Activated CD4-positive, CD25-positive, alpha-beta regulatory T cell treated with anti-CD3 and anti-CD28 coated beads, Interleukin-2, amount 50 U/mL, for 16 hours (primary cell): Measurements from ENCODE around the gene EPRS1.
"Not testable (repeated sequence)": the region's sequence is repeated elsewhere in the genome, so short reads cannot be mapped to it uniquely, and the experiment has no call there.

Source experiments
- DNase-seq: peaks from one replicate; pipeline ENCODE4 v3.0.0-alpha.2; 2020; ENCODE audit warnings: low read depth, low spot score

Gene EPRS1

GRCh38 chr1:220038640-220039039 is 7.7 kb downstream of the EPRS1 start:
- DNase-seq: no peak

DNA sequence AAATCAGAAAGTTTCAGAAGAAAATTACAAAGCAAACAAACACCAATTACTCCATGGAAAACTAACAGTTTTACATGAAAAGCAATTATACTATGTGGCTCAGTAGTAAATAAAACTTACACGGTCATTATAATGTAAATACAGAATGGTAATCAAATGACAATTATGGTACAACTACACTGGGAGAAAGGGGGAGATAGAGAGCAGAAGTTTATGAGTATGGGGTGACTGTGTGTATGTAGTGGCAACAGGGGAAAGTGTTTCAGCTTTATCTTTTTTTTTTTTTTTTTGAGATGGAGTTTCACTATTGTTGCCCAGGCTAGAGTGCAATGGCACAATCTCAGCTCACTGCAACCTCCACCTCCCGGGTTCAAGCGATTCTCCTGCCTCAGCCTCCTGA is 8.5 kb downstream of the EPRS1 start:
- not testable (repeated sequence) for DNase-seq

DNA sequence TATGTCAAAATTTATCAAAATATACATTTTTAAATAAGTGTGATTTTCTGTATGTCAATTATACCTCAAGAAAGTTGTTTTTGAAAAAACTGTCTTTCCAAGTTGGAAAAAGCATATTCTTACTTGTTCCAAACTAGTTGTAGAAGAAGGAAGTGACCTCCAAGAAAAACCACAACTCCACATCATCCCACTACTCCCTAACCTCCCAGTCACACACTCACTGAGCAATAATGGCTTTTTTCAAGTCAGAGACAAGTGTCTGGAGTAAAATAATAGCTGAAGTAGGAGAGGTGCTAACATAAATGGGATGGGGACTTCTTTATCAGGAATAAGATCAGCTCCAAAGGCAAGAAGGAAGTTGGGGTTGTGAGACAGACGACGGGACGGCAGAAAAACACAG is 13.4 kb downstream of the EPRS1 start:
- no peak for DNase-seq

DNA sequence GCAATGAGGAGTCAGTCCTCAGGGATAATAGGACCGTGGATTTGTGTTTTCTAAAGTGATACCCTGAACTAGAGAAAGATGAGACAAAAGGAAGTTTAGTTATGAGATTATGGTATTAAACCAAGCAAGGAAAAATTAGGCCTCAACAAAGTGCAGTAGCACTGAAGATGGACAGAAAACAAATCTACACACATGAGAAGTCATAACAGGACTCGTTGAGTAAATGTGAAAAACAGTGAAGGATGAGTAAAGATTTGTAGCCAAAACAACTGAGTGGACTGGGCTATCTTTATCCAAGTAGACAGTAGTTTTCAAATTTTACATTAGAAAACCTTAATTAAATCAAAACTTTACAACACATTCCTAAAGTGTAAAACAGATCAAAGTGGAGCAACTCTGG is 15.0 kb downstream of the EPRS1 start:
- DNase-seq: no peak

DNA sequence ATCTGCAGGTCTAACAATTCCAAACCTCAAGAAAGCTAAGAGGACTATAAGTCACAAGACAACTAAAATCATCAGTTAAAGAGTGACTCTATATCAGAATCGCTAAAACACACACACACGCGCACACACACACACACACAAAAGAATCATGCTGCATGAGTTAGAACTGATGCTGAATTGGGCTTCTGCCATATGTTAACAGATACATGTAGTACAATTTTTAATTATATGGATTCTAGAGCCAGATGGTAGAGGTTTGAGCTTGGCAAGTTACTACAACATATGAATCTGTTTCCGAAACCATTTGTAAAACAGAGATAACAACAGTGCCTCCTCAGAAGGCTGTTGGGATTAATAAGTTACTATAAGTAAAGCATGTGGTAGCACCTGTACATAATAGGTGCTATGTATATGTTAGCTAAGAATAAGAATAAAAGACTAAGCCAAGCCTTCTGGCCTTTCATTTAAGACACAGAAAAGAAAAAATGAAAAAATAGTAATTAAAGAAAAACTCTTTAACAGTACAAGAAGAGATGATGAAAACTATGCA is 17.9 kb downstream of the EPRS1 start:
- DNase-seq: no peak

- DNase-seq: no peak
Observed at GRCh38 chr1:220019071-220019470, 27.2 kb downstream of the EPRS1 start.

DNA sequence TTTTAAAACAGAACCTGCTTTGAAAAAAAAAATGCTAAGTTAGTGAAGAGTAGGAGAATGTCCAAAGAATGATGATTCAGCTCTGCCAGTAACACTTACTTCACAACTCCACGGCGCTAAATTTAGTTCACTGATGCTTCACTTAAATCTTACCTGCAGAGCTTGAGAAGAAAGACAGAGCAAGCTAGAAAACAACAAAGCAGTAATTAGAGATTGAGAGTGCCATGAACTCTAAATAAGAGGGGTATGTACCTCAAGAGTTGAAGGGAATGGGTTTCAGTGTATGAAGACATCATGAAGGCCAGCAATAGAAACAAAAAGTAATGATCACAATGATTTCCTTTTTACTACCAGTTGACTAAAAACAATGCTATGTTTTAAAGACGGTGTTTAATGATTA is 32.8 kb downstream of the EPRS1 start:
- no peak for DNase-seq

DNA sequence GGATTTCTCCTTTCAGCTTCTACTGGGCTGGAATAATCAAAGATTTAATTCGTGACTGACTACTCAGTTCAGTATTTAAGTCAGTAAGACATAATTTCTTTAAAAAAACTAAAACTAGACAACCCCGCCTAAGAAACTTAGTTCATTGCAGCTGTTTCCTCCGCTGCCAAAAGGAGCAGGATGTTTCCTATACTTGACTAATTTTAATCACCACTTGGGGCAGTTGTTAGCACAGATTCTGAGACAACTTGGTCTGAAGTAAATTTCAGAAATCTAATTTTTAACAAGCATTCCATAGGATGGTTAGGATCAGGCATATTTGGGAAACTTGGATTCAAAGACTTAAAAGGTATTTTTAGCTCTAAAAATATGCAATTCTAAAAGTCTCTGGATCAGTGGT is 34.0 kb downstream of the EPRS1 start:
- no peak for DNase-seq

GRCh38 chr1:220011620-220012019 is 34.7 kb downstream of the EPRS1 start:
- no peak for DNase-seq

GRCh38 chr1:220007438-220007837 is 38.9 kb downstream of the EPRS1 start:
- DNase-seq: no peak

DNA sequence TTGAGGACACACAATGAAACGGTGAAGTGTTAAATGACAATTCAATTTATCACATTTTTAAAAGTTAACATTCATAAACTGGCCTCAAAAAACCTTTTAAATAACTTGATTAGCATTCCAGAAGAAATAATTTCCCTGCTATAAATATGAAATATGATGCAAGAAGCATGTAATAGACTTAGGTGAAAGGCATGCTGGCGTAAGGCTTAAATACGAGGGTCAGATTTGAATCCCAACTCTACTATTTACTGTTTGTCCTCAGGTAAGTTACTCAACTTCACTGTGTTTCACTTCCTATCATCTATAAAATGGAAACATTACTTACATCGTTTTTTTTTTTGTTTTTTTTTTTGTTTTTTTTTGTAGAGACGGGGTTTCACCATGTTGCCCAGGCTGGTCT is 40.8 kb downstream of the EPRS1 start:
- DNase-seq: no peak

DNA sequence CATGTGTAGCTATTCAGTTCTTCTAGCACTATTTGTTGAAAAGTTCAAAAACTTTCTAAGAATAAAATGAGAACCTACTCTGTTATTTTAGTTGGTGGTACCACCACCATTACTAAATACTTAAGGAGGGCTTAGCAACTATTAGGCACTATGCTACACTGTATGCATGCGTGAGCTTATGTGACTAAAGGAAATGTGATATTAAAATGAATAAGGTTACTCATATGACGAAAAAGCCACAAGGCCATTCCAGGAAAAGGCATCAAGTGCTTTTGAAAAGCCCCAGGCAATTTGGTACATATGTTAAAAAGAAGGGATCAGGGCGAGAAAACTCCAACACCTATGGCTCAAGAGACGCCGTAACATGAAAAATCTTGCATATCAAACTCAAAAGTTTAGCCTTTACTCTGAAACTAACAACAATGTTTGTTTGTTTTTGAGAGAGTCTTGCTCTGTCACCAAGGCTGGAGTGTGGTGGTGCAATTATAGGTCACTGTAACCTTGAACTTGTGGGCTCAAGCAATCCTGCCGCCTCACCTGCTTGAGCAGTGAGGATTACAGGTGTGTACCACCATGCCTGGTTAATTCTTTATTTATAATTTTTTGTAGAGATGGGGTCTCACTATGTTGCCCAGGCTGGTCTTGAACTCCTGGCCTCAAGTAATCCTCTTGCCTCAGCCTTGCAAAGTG is 42.5 kb downstream of the EPRS1 start:
- no peak for DNase-seq

DNA sequence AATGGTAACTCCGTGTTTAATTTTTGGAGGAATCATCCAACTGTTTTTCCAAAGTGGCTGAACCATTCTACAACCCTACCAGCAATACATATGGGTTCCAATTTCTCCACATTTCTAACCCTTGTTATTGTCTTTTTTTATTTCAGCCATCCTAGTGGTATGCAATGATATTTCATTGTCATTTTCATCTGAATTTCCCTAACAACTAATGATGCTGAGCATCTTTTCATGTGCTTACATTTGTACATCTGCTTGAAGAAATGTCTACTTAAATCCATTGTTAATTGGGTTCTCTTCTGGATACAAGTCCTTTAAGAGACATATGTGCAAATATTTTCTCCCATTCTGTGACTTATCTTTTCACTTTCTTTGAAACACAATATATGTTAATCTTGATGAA is 43.3 kb downstream of the EPRS1 start:
- no peak for DNase-seq

GRCh38 chr1:220001095-220001501 is 45.2 kb downstream of the EPRS1 start:
- DNase-seq: no peak

DNA sequence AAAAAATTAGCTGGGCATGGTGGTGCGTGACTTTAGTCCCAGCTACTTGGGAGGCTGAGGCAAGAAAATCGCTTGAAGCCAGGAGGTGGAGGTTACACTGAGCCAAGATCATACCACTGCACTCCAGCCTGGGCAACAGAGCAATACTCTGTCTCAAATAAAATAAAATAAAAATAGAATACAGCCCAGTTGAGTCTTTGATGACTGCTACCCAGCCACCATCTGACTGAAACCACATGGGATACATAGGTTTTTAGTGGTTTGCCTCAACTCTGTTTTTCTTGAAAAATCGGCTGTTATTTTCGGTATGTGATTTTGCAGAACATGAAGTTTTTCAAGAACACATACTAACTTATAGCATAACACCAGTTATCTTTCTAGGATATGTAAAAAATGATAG is 46.5 kb downstream of the EPRS1 start:
- DNase-seq: no peak
